GM21360 (cell line): ENCODE data around the gene IFNA10.
"Not testable (repeated sequence)": the region's sequence is repeated elsewhere in the genome, so short reads cannot be mapped to it uniquely, and the experiment has no call there.

Source experiments
- ATAC-seq: cut with Tn5 transposase; IDR thresholded peaks from one replicate; pipeline ENCODE4 v1.9.1; 2021; ENCODE audit warnings: mild to moderate bottlenecking, moderate library complexity; ENCODE audit not compliant: unreplicated experiment

The IFNA10 gene

DNA sequence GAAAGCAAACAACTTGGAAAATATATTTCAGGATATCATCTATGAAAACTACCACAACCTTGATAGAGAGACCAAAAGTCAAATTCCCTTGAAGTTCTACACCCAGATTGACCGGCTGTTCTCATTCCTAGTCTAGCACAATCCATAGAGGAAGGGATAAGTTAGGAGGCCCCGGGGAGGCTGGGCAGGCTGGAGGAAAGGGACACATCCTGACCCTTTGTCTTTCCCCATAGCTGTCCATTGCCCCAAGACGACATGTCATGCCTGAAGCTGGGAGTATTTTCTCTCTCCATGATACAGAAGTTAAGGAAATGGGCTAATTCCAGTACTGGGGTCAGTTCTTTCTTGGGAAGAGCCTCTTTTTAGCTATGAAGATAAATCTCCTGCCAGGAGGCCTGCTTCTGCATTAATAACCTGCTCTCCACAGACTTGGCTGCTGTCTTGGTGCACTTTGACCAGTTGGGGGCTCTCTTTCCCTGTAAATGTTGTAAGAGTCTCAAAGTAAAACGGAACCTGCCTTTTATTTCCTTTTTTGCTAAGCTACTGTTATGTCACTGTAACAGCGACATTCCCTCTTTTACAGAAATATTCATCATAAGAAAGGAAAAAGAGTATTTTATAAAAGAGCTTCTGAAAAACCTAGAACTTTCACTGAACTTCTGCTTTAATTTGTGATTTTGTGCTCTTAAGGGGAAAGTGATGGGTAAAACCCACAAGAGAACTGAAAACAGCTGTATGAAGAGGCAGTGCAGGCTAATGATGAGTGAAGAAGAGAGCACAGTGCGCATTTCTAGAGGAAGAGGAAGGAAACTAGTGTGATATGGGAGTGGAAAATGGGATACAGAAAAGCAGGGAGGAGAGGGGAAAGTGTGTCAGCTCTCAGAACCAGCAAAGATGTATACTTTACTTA is 11.8 kb downstream of the IFNA10 start:
- ATAC-seq: peak; percentile 91

DNA sequence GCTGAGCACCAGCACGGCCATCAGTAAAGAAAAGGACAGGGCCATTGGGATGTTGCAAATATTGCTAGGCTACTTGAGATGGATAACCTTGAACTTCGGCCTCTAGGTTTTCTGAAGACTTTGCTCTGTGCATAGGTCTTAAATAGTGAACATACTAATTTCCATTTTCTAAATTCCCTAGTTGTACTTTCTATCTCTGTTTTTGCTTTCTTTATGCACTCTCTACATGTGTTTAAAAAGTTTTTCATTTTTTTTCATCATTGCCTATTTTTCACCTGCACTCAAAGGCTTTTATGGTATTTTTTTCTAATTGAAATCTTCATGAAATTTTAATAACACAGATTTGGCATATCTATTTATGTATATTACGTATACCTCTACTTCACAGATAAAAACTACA is 19.5 kb downstream of the IFNA10 start, which contains the start of gene IFNA4:
TSS of gene IFNA4 (minus strand) at position 101 of the 400 bp plus-strand sequence. CDS start at position 45, 56 bp downstream.
- ATAC-seq: not testable (repeated sequence)

DNA sequence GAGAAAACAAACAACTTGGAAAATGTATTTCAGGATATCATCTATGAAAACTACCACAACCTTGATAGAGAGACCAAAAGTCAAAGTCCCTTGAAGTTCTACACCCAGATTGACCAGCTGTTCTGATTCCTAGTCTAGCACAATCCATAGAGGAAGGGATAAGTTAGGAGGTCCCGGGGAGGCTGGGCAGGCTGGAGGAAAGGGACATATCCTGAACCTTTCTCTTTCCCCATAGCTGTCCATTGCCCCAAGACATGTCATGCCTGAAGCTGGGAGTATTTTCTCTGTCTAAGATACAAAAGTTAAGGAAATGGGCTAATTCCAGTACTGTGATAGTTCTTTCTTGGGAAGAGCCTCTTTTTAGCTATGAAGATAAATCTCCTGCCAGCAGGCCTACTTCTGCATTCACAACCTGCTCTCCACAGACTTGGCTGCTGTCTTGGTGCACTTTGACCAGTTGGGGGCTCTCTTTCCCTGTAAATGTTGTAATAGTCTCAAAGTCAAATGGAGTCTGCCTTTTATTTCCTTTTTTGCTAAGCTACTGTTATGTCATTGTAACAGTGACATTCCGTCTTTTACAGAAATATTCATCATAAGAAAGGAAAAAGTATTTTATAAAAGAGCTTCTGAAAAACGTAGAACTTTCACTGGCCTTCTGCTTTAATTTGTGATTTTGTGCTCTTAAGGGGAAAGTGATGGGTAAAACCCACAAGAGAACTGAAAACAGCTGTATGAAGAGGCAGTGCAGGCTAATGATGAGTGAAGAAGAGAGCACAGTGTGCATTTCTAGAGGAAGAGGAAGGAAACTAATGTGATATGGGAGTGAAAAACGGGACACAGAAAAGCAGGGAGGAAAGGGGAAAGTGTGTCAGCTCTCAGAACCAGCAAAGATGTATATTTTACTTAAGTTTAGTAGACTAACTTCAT is 23.9 kb downstream of the IFNA10 start:
- peak; percentile 97 for ATAC-seq

DNA sequence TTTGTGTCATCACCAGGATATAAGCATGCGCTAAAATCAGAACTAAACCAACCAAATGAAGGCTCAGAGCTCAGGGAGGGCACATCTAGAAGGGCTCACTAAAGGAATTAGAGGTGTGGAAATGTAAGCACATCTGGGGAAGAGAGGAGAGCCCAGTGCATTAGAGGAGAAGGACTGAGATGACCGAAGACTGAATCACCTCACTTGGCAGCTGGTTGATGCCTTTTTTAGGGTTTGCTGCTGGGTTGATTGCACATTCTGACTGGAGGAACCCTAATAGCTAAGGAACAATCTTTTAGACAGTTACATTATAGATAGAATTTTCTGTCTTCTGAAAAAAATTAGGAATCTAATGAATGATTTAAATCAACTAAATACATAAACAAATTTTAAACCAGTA is 32.3 kb downstream of the IFNA10 start:
- ATAC-seq: no peak

DNA sequence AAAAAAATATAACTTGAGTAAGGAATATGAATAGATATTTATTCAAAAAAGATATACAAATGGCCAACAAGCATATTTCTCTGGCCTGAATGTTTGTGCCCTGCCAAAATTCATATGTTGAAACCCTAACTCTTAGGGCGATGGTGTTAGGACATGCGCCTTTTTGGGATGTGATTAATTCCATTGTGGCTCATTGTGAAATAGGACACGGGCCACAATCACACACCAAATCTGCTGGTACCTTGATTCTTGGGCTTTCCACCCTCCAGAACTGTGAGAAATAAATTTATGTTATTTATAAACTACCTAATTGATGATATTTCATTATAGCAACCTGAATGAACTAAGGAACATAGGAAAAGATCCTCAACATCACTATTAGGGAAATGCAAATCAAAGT is 34.8 kb downstream of the IFNA10 start:
- no peak for ATAC-seq

DNA sequence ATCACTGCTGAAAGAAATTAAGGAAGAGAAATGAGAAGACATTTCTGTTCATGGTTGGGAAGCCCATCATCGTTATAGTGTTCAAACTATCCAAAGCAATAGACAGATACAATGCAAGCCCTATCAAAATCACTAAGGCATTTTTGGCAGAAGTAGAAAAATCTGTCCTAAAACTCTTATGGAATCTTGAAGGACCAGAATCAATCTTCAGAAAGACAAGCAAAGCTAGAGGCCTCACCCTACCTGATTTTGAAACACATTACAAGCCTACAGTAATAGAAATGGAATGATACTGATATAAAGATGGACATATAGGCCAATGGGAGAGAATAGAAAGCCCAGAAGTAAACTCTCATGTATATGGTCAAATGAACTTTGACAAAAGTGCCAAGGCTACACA is 35.6 kb downstream of the IFNA10 start:
- no peak for ATAC-seq

DNA sequence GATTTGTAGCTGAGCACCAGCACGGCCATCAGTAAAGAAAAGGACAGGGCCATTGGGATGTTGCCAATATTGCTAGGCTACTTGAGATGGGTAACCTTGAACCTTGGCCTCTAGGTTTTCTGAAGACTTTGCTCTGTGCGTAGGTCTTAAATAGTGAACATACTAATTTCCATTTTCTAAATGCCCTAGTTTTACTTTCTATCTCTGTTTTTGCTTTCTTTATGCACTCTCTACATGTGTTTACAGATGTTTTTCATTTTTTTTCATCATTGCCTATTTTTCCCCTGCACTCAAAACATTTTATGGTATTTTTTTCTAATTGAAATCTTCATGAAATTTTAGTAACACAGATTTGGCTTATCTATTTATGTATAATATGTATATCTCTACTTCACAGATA is 40.4 kb downstream of the IFNA10 start, which contains the start of gene IFNA21:
TSS of gene IFNA21 (minus strand) at position 101 of the 400 bp plus-strand sequence. CDS start at position 53, 48 bp downstream.
- ATAC-seq: not testable (repeated sequence)

DNA sequence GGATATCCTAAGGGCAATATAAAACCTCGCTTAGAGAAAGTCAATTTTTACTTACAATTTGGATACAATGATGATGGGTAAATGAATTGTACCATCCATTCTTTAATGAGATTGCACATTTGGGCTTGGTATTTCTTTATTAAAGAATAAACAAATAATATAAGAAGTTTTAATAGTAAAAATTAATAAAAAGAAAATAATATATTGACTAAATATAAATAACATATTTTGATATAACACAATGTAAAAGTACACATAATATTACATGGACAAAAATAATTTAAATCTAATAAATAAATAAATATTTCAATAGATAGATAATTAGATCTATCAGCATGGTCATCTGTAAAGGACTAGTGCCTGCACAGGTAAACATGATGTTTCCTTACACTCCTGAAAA is 41.4 kb downstream of the IFNA10 start:
- ATAC-seq: no peak

DNA sequence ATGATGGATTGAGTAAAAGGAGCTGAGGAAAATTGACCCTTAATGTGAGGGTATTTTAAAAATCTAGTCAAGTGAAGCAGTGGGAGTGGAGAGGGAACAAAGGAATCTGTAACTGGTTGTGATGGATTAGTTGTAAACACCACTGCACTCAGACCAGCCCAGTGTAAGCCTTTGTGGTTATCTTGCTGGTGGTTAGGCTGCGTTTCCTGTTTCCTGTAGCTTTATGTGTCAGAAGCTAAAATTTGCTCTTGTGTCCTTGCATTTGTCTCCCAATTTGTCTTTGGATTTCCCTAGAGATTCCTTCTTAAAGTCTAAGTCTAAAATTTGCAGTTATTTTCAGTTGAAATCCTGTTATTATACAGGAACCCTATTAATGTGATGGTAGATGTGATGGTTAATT is 46.8 kb downstream of the IFNA10 start:
- peak; percentile 91 for ATAC-seq
